ENCODE results near the gene RHBDD3.

- TF ChIP-seq CTCF (IDR thresholded peaks at IDR 0.05) (no peak), SIN3A (IDR thresholded peaks at IDR 0.05; ENCODE audit: borderline replicate concordance, insufficient read depth, low read depth, low read length) (no peak), POLR2AphosphoS5 (IDR thresholded peaks at IDR 0.05; ENCODE audit: low read depth, low read length) (no peak)
- TF ChIP-seq, protein P1, sequence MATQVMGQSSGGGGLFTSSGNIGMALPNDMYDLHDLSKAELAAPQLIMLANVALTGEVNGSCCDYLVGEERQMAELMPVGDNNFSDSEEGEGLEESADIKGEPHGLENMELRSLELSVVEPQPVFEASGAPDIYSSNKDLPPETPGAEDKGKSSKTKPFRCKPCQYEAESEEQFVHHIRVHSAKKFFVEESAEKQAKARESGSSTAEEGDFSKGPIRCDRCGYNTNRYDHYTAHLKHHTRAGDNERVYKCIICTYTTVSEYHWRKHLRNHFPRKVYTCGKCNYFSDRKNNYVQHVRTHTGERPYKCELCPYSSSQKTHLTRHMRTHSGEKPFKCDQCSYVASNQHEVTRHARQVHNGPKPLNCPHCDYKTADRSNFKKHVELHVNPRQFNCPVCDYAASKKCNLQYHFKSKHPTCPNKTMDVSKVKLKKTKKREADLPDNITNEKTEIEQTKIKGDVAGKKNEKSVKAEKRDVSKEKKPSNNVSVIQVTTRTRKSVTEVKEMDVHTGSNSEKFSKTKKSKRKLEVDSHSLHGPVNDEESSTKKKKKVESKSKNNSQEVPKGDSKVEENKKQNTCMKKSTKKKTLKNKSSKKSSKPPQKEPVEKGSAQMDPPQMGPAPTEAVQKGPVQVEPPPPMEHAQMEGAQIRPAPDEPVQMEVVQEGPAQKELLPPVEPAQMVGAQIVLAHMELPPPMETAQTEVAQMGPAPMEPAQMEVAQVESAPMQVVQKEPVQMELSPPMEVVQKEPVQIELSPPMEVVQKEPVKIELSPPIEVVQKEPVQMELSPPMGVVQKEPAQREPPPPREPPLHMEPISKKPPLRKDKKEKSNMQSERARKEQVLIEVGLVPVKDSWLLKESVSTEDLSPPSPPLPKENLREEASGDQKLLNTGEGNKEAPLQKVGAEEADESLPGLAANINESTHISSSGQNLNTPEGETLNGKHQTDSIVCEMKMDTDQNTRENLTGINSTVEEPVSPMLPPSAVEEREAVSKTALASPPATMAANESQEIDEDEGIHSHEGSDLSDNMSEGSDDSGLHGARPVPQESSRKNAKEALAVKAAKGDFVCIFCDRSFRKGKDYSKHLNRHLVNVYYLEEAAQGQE (IDR thresholded peaks at IDR 0.05; ENCODE audit: insufficient read depth in 1 of 2, low read depth in 2 of 2, low read length in 1 of 2): no peak
Observed at GRCh38 chr22:29265305-29265704, 2.5 kb downstream of the RHBDD3 start.

Data from Panc1 (cell line).